Kidney (tissue), 14 donors: ENCODE measurements around the gene CSKMT. TPM values are rescaled to one million over a fixed set of nuclear protein-coding genes. Genes with fewer than 3 reads are reported as not detected.

ENCODE experiments used
- DNase-seq, 5 donors: peaks; one replicate each; pipeline ENCODE4 v3.0.0-alpha.2; 2013 to 2020
- FAIRE-seq: peaks from 2 replicates; lab custom pipeline; 2012; peaks lifted over from hg19 to GRCh38; lab: Jason Lieb, UNC
- H3K27ac ChIP-seq, 2 donors: one replicate each; pipeline ENCODE4 v1.7.0; 2013; ENCODE audit warnings: low read depth in 2 of 2, low read length in 2 of 2, inconsistent platforms in 1 of 2
- H3K27me3 ChIP-seq: one replicate; pipeline ENCODE4 v1.7.1; 2013; ENCODE audit warnings: low read length, inconsistent platforms; ENCODE audit not compliant: control insufficient read depth, insufficient read depth
- H3K36me3 ChIP-seq, 3 donors: one replicate each; pipeline versions ENCODE4 v1.7.0 to v1.7.1; 2013; ENCODE audit warnings: low read length in 3 of 3, control low read depth in 1 of 3, inconsistent platforms in 1 of 3; ENCODE audit not compliant: insufficient read depth in 3 of 3, control insufficient read depth in 2 of 3
- H3K4me1 ChIP-seq, 3 donors: one replicate each; pipeline versions ENCODE4 v1.7.0 to v1.7.1; 2013; ENCODE audit warnings: low read length in 3 of 3, inconsistent platforms in 1 of 3, low read depth in 1 of 3; ENCODE audit not compliant: control insufficient read depth in 2 of 3, insufficient read depth in 2 of 3
- H3K4me3 ChIP-seq, 3 donors: one replicate each; pipeline versions ENCODE4 v1.7.0 to v1.8.1; 2013; ENCODE audit warnings: low read length in 3 of 3, control low read depth in 1 of 3, inconsistent platforms in 1 of 3
- H3K9ac ChIP-seq, 3 donors: one replicate each; pipeline versions ENCODE4 v1.7.0 to v1.7.1; 2013; ENCODE audit warnings: low read length in 3 of 3, control low read depth in 1 of 3, inconsistent platforms in 1 of 3
- H3K9me3 ChIP-seq, 3 donors: one replicate each; pipeline versions ENCODE4 v1.7.0 to v1.7.1; 2013; ENCODE audit warnings: low read length in 3 of 3, control low read depth in 1 of 3, inconsistent platforms in 1 of 3; ENCODE audit not compliant: control insufficient read depth in 2 of 3, insufficient read depth in 1 of 3
- intact Hi-C: fragments of 100-400 bp; cut with DNase I; formaldehyde crosslinking; loops from one replicate; pipeline ENCODE4 v1.11.1; 2022
- polyA plus RNA-seq: library from polyadenylated mRNA; stranded (reverse); fragments of 350-450 nt; fragmentation: Illumina TruSeq; extraction: RNeasy Lipid Tissue Mini Kit (QIAGEN cat#74804); gene quantifications from one replicate; pipeline ENCODE4 v1.2.3, GENCODE V29; 2014; ENCODE audit warnings: low read depth, low replicate concordance; ENCODE audit not compliant: insufficient read depth
- total RNA-seq: library from RNA; stranded (reverse); fragmentation: NEBNext Ultra II Directional; extraction: Animal tissue kit (Norgen Biotek cat#: 25700); gene quantifications from one replicate; pipeline ENCODE4 v1.2.1, GENCODE V29; 2021
- TF ChIP-seq, protein P1 (sequence below): IDR thresholded peaks from 3 replicates; pipeline ENCODE4 v1.5.1; 2012; ENCODE audit warnings: mild to moderate bottlenecking, moderate library complexity, borderline replicate concordance; ENCODE audit not compliant: insufficient read depth; ENCODE audit errors: extremely low read depth
- donor health status: control.
- donor health status: control.
- donor health status: control.
- donor health status: control.
- donor health status: control.
- donor health status: DM: yes; HTN: yes; CAD: no.
- donor health status: Normal renal cell carcinoma (clear cell type).

The CSKMT gene
- total and polyA plus RNA-seq, 2 donors from 2014 or later, result 8.2 to 12.1 TPM

DNA sequence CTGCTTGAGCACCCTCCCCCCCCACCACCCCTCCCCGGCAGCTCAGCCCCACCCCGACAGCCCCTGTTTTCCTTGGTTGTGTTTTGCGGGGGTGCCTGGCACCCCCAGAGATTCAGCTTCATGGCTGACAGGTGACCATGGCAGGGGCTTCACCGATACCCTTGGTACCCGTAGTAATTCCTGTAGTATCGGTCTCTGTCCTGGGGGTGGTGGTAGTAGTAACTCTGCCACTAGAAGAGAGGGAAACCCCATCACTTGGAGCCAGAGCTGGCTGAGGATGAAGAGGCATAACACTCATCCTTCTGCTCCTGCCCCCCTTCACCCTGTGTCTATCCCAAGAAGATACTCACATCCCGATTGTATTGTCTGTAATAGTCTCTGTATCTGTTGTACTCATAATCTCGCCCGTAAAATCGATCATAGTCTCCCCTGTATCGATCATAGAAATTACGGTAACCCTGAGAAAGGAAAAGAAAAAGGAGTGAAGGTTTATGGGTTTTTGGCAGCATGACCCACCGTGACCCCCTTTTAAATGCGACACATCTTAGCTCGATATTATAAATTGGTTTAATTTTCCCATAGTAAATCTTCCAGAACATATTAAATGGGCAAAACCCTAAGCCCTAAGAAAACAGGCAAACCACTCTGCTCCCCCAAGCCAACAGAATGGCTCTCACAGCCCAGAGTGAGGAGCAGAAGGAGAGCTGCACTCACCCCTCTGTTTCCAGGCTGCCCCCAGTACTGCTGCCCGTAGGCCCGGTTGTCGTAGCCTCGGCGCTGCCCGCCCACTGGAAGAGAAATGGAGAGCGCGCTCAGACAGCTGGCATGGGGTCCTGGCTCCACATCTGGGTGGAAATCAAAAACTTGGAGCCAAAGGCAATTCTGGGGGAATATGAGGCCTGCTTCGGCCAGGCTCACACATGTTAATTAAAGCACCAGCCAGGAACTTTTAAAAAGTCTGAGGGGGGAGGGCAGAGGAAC lies 50.3 kb downstream of the CSKMT start:
- FAIRE-seq, result no peak
- TF ChIP-seq, protein P1, sequence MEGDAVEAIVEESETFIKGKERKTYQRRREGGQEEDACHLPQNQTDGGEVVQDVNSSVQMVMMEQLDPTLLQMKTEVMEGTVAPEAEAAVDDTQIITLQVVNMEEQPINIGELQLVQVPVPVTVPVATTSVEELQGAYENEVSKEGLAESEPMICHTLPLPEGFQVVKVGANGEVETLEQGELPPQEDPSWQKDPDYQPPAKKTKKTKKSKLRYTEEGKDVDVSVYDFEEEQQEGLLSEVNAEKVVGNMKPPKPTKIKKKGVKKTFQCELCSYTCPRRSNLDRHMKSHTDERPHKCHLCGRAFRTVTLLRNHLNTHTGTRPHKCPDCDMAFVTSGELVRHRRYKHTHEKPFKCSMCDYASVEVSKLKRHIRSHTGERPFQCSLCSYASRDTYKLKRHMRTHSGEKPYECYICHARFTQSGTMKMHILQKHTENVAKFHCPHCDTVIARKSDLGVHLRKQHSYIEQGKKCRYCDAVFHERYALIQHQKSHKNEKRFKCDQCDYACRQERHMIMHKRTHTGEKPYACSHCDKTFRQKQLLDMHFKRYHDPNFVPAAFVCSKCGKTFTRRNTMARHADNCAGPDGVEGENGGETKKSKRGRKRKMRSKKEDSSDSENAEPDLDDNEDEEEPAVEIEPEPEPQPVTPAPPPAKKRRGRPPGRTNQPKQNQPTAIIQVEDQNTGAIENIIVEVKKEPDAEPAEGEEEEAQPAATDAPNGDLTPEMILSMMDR, result no peak
- Histone ChIP-seq H3K27ac (no peak overlapping the region), H3K4me3 (no peak overlapping the region), H3K9me3 (no peaks in the 10 kb centered on the region), H3K27me3 (no peaks in the 10 kb centered on the region), H3K36me3 (peaks cover 23 to 80% (median 42%) of the 10 kb centered on the region in 3 donors), H3K4me1 (peaks cover 0 to 8% (median 0%) of the 10 kb centered on the region in 3 donors), H3K9ac (no peak overlapping the region)
- intact Hi-C loops, result no loop called here
- no peak for DNase-seq

DNA sequence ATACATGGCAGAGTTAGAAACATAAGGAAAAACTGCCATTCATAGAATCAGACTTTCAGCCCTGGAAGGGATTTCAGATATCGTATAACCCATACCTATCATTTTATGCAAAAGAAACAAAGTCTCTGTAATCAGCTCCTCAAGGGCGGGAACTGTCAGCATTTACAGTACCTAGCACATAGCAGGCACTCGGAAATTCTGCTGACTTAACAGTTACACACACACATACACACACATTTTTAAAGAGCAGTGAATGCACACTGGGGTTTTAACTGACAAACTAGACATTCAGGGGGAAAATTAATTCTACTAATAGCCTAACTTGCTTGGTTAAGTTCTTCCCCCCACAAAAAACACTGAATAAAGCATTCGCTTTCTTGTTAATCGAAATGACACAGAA lies 51.1 kb downstream of the CSKMT start:
- peaks cover 0 to 8% (median 0%) of the 10 kb centered on the region in 3 donors for H3K4me1 ChIP-seq
- H3K27ac ChIP-seq, result no peak overlapping the region
- H3K9ac ChIP-seq, result no peak overlapping the region
- TF ChIP-seq, protein P1, result no peak
- no peak for FAIRE-seq
- H3K4me3 ChIP-seq, result no peak overlapping the region
- intact Hi-C loops, result no loop called here
- peaks cover 23 to 83% (median 47%) of the 10 kb centered on the region in 3 donors for H3K36me3 ChIP-seq
- no peaks in the 10 kb centered on the region for H3K27me3 ChIP-seq
- DNase-seq, result no peak
- no peaks in the 10 kb centered on the region for H3K9me3 ChIP-seq

DNA sequence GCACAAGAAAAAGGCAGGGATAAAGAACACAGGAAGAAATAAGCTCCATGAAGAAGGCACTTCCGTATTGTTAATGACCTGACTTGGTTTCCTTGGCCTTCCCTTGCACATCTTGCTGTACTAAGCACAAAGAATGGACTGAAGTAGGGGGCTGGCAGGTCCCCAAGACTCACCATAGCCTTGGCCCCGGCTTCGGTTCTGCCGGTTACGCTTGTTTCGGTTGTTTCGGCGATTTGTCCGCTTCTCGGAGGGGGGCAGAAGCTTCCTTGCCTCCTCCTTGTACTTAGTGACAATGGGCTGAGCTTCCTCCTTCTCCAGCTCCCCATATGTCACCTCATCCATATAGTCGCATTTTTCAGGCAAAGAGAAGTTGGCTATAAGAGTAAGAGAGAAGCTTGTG lies 51.7 kb downstream of the CSKMT start:
- TF ChIP-seq, protein P1, result no peak
- FAIRE-seq (no peak), DNase-seq (no peak)
- no peaks in the 10 kb centered on the region for H3K27me3 ChIP-seq
- no peak overlapping the region for H3K27ac ChIP-seq
- H3K4me3 ChIP-seq, result no peak overlapping the region
- intact Hi-C loops, result no loop called here
- peaks cover 0 to 8% (median 0%) of the 10 kb centered on the region in 3 donors for H3K4me1 ChIP-seq
- no peaks in the 10 kb centered on the region for H3K9me3 ChIP-seq
- no peak overlapping the region for H3K9ac ChIP-seq
- H3K36me3 ChIP-seq, result peaks cover 26 to 85% (median 53%) of the 10 kb centered on the region in 3 donors

Other genes starting within 250 kb of the CSKMT start
- not detected for gene SCGB1A1, start 246.3 kb upstream of the CSKMT start, total RNA-seq
- not detected for gene SCGB1A1, start 246.3 kb upstream of the CSKMT start, polyA plus RNA-seq
- gene AHNAK, start 118.5 kb upstream of the CSKMT start, total RNA-seq, result 700 TPM
- 36.6 TPM for gene AHNAK, start 118.5 kb upstream of the CSKMT start, polyA plus RNA-seq
- gene EEF1G, start 91.4 kb upstream of the CSKMT start, total RNA-seq, result 1,136 TPM
- gene EEF1G, start 91.4 kb upstream of the CSKMT start, polyA plus RNA-seq, result 1,809 TPM
- 29.5 TPM for gene TUT1, start 73.8 kb upstream of the CSKMT start, total RNA-seq
- 18.7 TPM for gene TUT1, start 73.8 kb upstream of the CSKMT start, polyA plus RNA-seq
- gene MTA2, start 63.4 kb upstream of the CSKMT start, total RNA-seq, result 71.8 TPM
- 34.4 TPM for gene MTA2, start 63.4 kb upstream of the CSKMT start, polyA plus RNA-seq
- gene EML3, start 52.5 kb upstream of the CSKMT start, total RNA-seq, result 83.3 TPM
- 35.0 TPM for gene EML3, start 52.5 kb upstream of the CSKMT start, polyA plus RNA-seq
- gene ROM1, start 52.1 kb upstream of the CSKMT start, total RNA-seq, result 7.9 TPM
- 11.1 TPM for gene ROM1, start 52.1 kb upstream of the CSKMT start, polyA plus RNA-seq
- 50.6 TPM for gene B3GAT3, start 43.3 kb upstream of the CSKMT start, total RNA-seq
- gene B3GAT3, start 43.3 kb upstream of the CSKMT start, polyA plus RNA-seq, result 66.2 TPM
- gene GANAB, start 18.7 kb upstream of the CSKMT start, total RNA-seq, result 309 TPM
- gene GANAB, start 18.7 kb upstream of the CSKMT start, polyA plus RNA-seq, result 110 TPM
- 21.2 TPM for gene INTS5, start 12.0 kb upstream of the CSKMT start, total RNA-seq
- gene INTS5, start 12.0 kb upstream of the CSKMT start, polyA plus RNA-seq, result 11.2 TPM
- 44.5 TPM for gene C11orf98, start 102 bp upstream of the CSKMT start, total RNA-seq
- gene C11orf98, start 102 bp upstream of the CSKMT start, polyA plus RNA-seq, result 138 TPM
- 7.6 TPM for gene UQCC3, start 6.4 kb downstream of the CSKMT start, total RNA-seq
- 24.8 TPM for gene UQCC3, start 6.4 kb downstream of the CSKMT start, polyA plus RNA-seq
- 7.9 TPM for gene LBHD1, start 7.0 kb downstream of the CSKMT start, total RNA-seq
- 5.3 TPM for gene LBHD1, start 7.0 kb downstream of the CSKMT start, polyA plus RNA-seq
- 89.2 TPM for gene UBXN1, start 13.8 kb downstream of the CSKMT start, total RNA-seq
- 139 TPM for gene UBXN1, start 13.8 kb downstream of the CSKMT start, polyA plus RNA-seq
- 1.2 TPM for gene LRRN4CL, start 24.2 kb downstream of the CSKMT start, total RNA-seq
- gene LRRN4CL, start 24.2 kb downstream of the CSKMT start, polyA plus RNA-seq, result 0.58 TPM
- 93.2 TPM for gene BSCL2, start 42.1 kb downstream of the CSKMT start, total RNA-seq
- 249 TPM for gene BSCL2, start 42.1 kb downstream of the CSKMT start, polyA plus RNA-seq
- not detected for gene GNG3, start 42.4 kb downstream of the CSKMT start, total RNA-seq
- gene GNG3, start 42.4 kb downstream of the CSKMT start, polyA plus RNA-seq, result 1.1 TPM
- gene HNRNPUL2, start 62.1 kb downstream of the CSKMT start, total RNA-seq, result 49.0 TPM
- gene HNRNPUL2, start 62.1 kb downstream of the CSKMT start, polyA plus RNA-seq, result 37.1 TPM
- 24.8 TPM for gene TTC9C, start 63.2 kb downstream of the CSKMT start, total RNA-seq
- gene TTC9C, start 63.2 kb downstream of the CSKMT start, polyA plus RNA-seq, result 39.2 TPM
- gene ZBTB3, start 88.8 kb downstream of the CSKMT start, total RNA-seq, result 15.0 TPM
- 4.8 TPM for gene ZBTB3, start 88.8 kb downstream of the CSKMT start, polyA plus RNA-seq
- gene POLR2G, start 96.3 kb downstream of the CSKMT start, total RNA-seq, result 66.0 TPM
- 143 TPM for gene POLR2G, start 96.3 kb downstream of the CSKMT start, polyA plus RNA-seq
- gene TAF6L, start 106.1 kb downstream of the CSKMT start, total RNA-seq, result 27.1 TPM
- 19.3 TPM for gene TAF6L, start 106.1 kb downstream of the CSKMT start, polyA plus RNA-seq
- 57.1 TPM for gene TMEM179B, start 122.1 kb downstream of the CSKMT start, total RNA-seq
- gene TMEM179B, start 122.1 kb downstream of the CSKMT start, polyA plus RNA-seq, result 105 TPM
- 16.5 TPM for gene TMEM223, start 126.7 kb downstream of the CSKMT start, total RNA-seq
- 34.9 TPM for gene TMEM223, start 126.7 kb downstream of the CSKMT start, polyA plus RNA-seq
- gene NXF1, start 140.1 kb downstream of the CSKMT start, total RNA-seq, result 83.8 TPM
- 70.7 TPM for gene NXF1, start 140.1 kb downstream of the CSKMT start, polyA plus RNA-seq
- 39.6 TPM for gene STX5, start 166.7 kb downstream of the CSKMT start, total RNA-seq
- gene STX5, start 166.7 kb downstream of the CSKMT start, polyA plus RNA-seq, result 44.6 TPM
- gene TEX54, start 167.5 kb downstream of the CSKMT start, total RNA-seq, result not detected
- not detected for gene TEX54, start 167.5 kb downstream of the CSKMT start, polyA plus RNA-seq
- gene WDR74, start 174.3 kb downstream of the CSKMT start, total RNA-seq, result 48.9 TPM
- gene WDR74, start 174.3 kb downstream of the CSKMT start, polyA plus RNA-seq, result 38.5 TPM
- 203 TPM for gene SLC3A2, start 215.6 kb downstream of the CSKMT start, total RNA-seq
- gene SLC3A2, start 215.6 kb downstream of the CSKMT start, polyA plus RNA-seq, result 299 TPM